Psoas muscle (tissue), 8 donors: Measurements from ENCODE around the gene RNF215. TPM values are rescaled to one million over a fixed set of nuclear protein-coding genes. Genes with fewer than 3 reads are reported as not detected.

Experiments used
- ATAC-seq, 4 donors: fragments of 200-7000 bp; cut with Tn5 transposase; one replicate each; pipeline ENCODE4 v1.9.1; 2020; ENCODE audit warnings: moderate library complexity in 3 of 4, mild to moderate bottlenecking in 2 of 4
- DNase-seq, 2 donors: peaks; one replicate each; pipeline ENCODE4 v3.0.0-alpha.2; 2020
- H3K27ac ChIP-seq: fragments of 200-600 bp; one replicate; pipeline ENCODE4 v1.8.0; 2022
- H3K27me3 ChIP-seq, 3 donors: fragments of 200-600 bp in 1 of 3; one replicate each; pipeline versions ENCODE4 v1.6.1 to v1.8.0; 2013 to 2022; ENCODE audit warnings: low read length in 2 of 3, mild to moderate bottlenecking in 2 of 3, moderate library complexity in 1 of 3; ENCODE audit not compliant: insufficient read depth in 3 of 3
- H3K36me3 ChIP-seq, 2 donors: fragments of 200-600 bp in 1 of 2; one replicate each; pipeline versions ENCODE4 v1.6.1 to v1.8.0; 2013 to 2022; ENCODE audit warnings: low read depth in 1 of 2, mild to moderate bottlenecking in 1 of 2, moderate library complexity in 1 of 2; ENCODE audit not compliant: insufficient read depth in 1 of 2
- H3K4me1 ChIP-seq: fragments of 200-600 bp; one replicate; pipeline ENCODE4 v1.8.0; 2022
- H3K4me3 ChIP-seq: fragments of 200-600 bp; one replicate; pipeline ENCODE4 v1.8.0; 2022; ENCODE audit warnings: mild to moderate bottlenecking
- H3K9me3 ChIP-seq: fragments of 200-600 bp; one replicate; pipeline ENCODE4 v1.8.0; 2022
- WGBS, 3 donors: extraction: QIAGEN DNeasy Blood & Tissue Kit; methylation state at CpG; one replicate each; pipeline versions ENCODE4 v1.1.6 to v1.1.7; 2013; 5-methylcytosine and 5-hydroxymethylcytosine counted together
- intact Hi-C, 2 donors: fragments of 100-400 bp; cut with DNase I; formaldehyde crosslinking; loops; one replicate each; pipeline versions ENCODE4 v1.11.0 to v1.14.2; 2022
- polyA plus RNA-seq, 3 donors: library from polyadenylated mRNA; stranded (reverse); fragments of 200-250 nt; gene quantifications; one replicate each; pipeline ENCODE4 v1.2.3, GENCODE V29; 2013
- total RNA-seq, 4 donors: library from RNA; stranded (reverse); fragmentation: NEBNext Ultra II Directional in 2 of 4; extraction: Animal tissue kit (Norgen Biotek cat#: 25700) in 2 of 4; gene quantifications; one replicate each; pipeline versions ENCODE4 v1.2.1 to v1.2.4, GENCODE V29; 2021 to 2023
- TF ChIP-seq, protein P1 (sequence below): fragments of 200-600 bp; IDR thresholded peaks from one replicate; pipeline ENCODE4 v1.8.0; 2022; ENCODE audit warnings: antibody characterized with exemption
- donor health status: healthy with polysubstance abuse.
- donor health status: DM: no; HTN: no; CAD: no; lungs with moderate emphysema.
- donor health status: Bipolar disorder and iron deficiency.
- donor health status: healthy.
- donor health status: DM: yes; HTN: yes; CAD: no.
- donor health status: DM: no; HTN: no; CAD: no.
- donor health status: DM: no; HTN: no; CAD: no.
- donor health status: DM: yes; HTN: yes; CAD: no.

RNF215 gene
- total and polyA plus RNA-seq, 7 donors, result 5.7 to 13.8 (median 8.8) TPM

DNA sequence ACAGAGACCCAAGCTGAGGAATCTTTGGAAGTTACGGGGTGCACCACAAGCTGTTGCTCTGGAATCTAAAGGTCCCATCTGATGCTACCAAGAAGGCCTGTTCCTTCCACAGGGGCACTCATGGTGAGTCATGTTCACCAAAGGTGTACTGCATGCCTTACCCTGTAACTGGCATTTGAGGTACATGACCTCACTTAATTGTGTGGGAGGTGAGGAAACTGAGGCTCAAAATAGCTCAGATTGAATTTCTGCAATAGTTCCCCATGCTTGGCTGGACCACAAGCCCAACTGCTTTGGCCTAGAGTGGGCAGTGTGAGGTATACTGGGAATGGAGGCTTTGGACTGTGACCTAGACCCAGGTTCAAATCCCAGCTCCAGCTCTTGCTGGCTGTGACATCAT is 46.6 kb upstream of the RNF215 start:
- Histone ChIP-seq H3K4me3 (no peak overlapping the region), H3K36me3 (no peaks in the 10 kb centered on the region), H3K4me1 (no peaks in the 10 kb centered on the region), H3K27me3 (no peaks in the 10 kb centered on the region), H3K9me3 (no peaks in the 10 kb centered on the region), H3K27ac (no peak overlapping the region)
- WGBS, 3 donors, result 96 to 100% (median 100%) methylated on average over 1 of the region's 1 CpG
- DNase-seq (no peak), ATAC-seq (peak in 2 of 4 donors; percentile 23 to 62)
- TF ChIP-seq, protein P1, sequence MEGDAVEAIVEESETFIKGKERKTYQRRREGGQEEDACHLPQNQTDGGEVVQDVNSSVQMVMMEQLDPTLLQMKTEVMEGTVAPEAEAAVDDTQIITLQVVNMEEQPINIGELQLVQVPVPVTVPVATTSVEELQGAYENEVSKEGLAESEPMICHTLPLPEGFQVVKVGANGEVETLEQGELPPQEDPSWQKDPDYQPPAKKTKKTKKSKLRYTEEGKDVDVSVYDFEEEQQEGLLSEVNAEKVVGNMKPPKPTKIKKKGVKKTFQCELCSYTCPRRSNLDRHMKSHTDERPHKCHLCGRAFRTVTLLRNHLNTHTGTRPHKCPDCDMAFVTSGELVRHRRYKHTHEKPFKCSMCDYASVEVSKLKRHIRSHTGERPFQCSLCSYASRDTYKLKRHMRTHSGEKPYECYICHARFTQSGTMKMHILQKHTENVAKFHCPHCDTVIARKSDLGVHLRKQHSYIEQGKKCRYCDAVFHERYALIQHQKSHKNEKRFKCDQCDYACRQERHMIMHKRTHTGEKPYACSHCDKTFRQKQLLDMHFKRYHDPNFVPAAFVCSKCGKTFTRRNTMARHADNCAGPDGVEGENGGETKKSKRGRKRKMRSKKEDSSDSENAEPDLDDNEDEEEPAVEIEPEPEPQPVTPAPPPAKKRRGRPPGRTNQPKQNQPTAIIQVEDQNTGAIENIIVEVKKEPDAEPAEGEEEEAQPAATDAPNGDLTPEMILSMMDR, result no peak
- intact Hi-C loops, result no loop called here

DNA sequence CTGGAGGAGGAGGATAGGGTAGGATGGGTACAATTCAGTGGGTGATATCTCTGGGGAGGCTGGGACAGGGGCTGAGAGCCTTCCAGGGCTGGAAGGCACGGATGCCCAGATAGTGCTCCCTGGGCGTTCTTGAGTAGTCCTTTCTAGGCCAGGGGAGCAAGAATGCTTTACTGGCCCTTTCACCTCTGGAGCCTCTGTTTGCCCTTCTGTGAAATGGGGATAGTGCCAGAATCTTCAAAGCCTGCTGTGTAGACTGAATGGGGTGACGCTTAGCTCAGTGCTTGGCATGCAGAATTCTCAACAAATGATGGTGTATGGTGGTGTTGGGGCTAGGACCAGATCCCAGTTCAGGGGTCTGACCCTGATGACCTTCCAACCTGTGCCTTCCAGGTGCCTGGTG is 46.0 kb upstream of the RNF215 start:
- Histone ChIP-seq H3K4me3 (no peak overlapping the region), H3K4me1 (no peaks in the 10 kb centered on the region), H3K9me3 (no peaks in the 10 kb centered on the region), H3K27ac (no peak overlapping the region), H3K27me3 (no peaks in the 10 kb centered on the region), H3K36me3 (no peaks in the 10 kb centered on the region)
- 93 to 95% (median 94%) methylated on average over 3 of the region's 3 CpGs for WGBS, 3 donors
- TF ChIP-seq, protein P1, result no peak
- no peak for DNase-seq
- ATAC-seq, result no peak
- intact Hi-C loops, result no loop called here

DNA sequence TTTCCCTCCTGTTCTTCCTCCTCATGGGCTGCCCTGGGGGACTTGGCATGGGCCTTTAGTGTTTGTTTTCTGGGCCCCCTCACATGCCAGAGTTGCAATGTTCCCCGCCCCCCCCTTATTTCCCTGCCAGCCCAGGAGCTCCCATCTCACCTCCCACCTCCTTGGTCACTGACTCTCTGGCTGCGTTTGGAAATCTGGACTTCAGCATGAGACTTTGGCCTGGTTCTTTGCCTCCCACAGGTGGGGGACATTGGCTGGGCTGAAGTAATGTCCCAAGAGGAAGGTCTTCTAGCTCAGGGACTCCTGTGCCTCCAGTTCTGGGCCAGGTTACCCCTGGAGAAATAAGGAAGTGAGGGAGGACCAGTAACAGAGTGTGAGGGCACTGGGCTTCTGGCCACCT is 45.3 kb upstream of the RNF215 start:
- 60 to 73% (median 72%) methylated on average over 1 to 2 of the region's 2 CpGs for WGBS, 3 donors
- H3K27me3 ChIP-seq, result no peaks in the 10 kb centered on the region
- TF ChIP-seq, protein P1, result no peak
- no peaks in the 10 kb centered on the region for H3K9me3 ChIP-seq
- H3K36me3 ChIP-seq, result no peaks in the 10 kb centered on the region
- no peak overlapping the region for H3K4me3 ChIP-seq
- intact Hi-C loops, result no loop called here
- no peak for DNase-seq
- H3K27ac ChIP-seq, result no peak overlapping the region
- H3K4me1 ChIP-seq, result no peaks in the 10 kb centered on the region
- no peak for ATAC-seq

DNA sequence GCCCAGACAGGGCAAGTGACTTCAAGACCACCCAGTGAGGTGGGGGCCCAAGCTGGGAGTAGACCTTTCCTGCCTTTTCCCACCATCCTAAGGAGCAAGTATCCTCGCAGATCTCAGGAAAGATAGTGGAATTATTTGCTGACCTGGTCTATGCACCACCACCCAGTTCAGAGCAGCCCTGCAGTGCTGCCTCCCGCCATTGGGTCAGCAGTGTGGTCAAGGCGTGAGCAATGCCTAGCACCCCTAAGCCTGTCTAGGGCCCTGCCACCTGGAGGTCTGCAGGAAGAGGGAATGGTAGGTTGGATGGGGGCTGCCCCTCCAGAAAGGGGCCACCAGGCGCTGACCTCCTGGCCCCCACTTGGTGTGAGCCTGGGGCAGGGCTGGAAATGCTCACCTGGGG is 44.9 kb upstream of the RNF215 start:
- TF ChIP-seq, protein P1, result no peak

DNA sequence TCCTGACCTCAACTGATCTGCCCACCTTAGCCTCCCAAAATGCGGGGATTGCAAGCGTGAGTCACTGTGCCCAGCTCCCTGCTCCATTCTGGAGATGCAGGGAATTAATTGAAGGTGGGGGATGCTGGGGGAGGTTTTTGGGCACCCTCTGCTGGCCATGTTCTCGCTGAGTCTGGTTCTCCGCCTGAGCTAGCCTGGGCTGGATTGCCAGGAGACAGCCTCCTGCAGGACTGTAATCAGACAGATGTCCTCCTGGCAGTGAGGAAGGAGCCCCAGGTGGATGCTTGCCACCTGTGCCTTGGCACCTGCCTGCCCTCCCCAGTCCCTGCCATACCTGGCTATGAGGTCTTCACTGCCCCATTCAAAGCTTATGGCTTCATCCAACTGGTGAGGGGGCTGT is 43.7 kb upstream of the RNF215 start:
- H3K4me3 ChIP-seq, result no peak overlapping the region
- ATAC-seq (no peak), DNase-seq (peak in 1 of 2 donors; percentile 49)
- intact Hi-C loops, result no loop called here
- TF ChIP-seq, protein P1, result no peak
- no peaks in the 10 kb centered on the region for H3K4me1 ChIP-seq
- no peak overlapping the region for H3K27ac ChIP-seq
- H3K9me3 ChIP-seq, result no peaks in the 10 kb centered on the region
- H3K27me3 ChIP-seq, result no peaks in the 10 kb centered on the region
- WGBS, 3 donors, result 73 to 77% (median 73%) methylated on average over 4 of the region's 4 CpGs
- no peaks in the 10 kb centered on the region for H3K36me3 ChIP-seq

More for the DNA sequence above, 44.9 kb upstream of the RNF215 start:
- 87 to 91% (median 90%) methylated on average over 4 of the region's 4 CpGs for WGBS, 3 donors
- no peaks in the 10 kb centered on the region for H3K9me3 ChIP-seq
- no peaks in the 10 kb centered on the region for H3K36me3 ChIP-seq
- H3K4me1 ChIP-seq, result no peaks in the 10 kb centered on the region
- H3K4me3 ChIP-seq, result no peak overlapping the region
- intact Hi-C loops, result no loop called here
- DNase-seq, result no peak
- no peak overlapping the region for H3K27ac ChIP-seq
- ATAC-seq, result no peak
- no peaks in the 10 kb centered on the region for H3K27me3 ChIP-seq
